Bronchial epithelial cell (primary cell): ENCODE data around the gene DLGAP3. TPM values are rescaled to one million over a fixed set of nuclear protein-coding genes. Genes with fewer than 3 reads are reported as not detected.
A peak's percentile ranks its signal among the peaks of the same experiment; 100 is the strongest.

Experiments used
- DNase-seq: peaks from one replicate; pipeline ENCODE4 v3.0.0-alpha.2; 2010; ENCODE audit warnings: low read depth
- FAIRE-seq: peaks from 2 replicates; lab custom pipeline; 2011; peaks lifted over from hg19 to GRCh38; lab: Jason Lieb, UNC
- H3K27me3 ChIP-seq: 2 replicates; pipeline ENCODE4 v1.5.1; 2011; ENCODE audit warnings: low read length; ENCODE audit not compliant: control insufficient read depth, insufficient read depth
- H3K36me3 ChIP-seq: 2 replicates; pipeline ENCODE4 v1.5.1; 2011; ENCODE audit warnings: low read length; ENCODE audit not compliant: control insufficient read depth, insufficient read depth
- H3K4me3 ChIP-seq: 2 replicates; pipeline ENCODE4 v1.5.1; 2011; ENCODE audit warnings: mild to moderate bottlenecking, low read depth, low read length, control low read depth
- CTCF ChIP-seq: IDR thresholded peaks from 2 replicates; pipeline ENCODE4 v1.5.1; 2011; ENCODE audit warnings: mild to moderate bottlenecking, moderate library complexity, low read length, control low read depth, inconsistent platforms; ENCODE audit not compliant: insufficient read depth, severe bottlenecking
- total RNA-seq: library from RNA; depleted of rRNA; stranded (reverse); fragments of >200 nt; gene quantifications from 2 replicates; pipeline ENCODE4 v1.2.1, GENCODE V29; 2014

DLGAP3 gene
- total RNA-seq, 1 donor from 2014 or later: not detected

- DNase-seq (no peak), FAIRE-seq (peak; percentile 52)
- H3K36me3 ChIP-seq: no peaks in the 10 kb centered on the region
- no peak overlapping the region for H3K4me3 ChIP-seq
- no peaks in the 10 kb centered on the region for H3K27me3 ChIP-seq
- TF ChIP-seq CTCF: no peak
Observed at GRCh38 chr1:34842073-34842472, 87.4 kb downstream of the DLGAP3 start.

- DNase-seq (no peak), FAIRE-seq (no peak)
- Histone ChIP-seq H3K27me3 (no peaks in the 10 kb centered on the region), H3K4me3 (no peak overlapping the region), H3K36me3 (no peaks in the 10 kb centered on the region)
- TF ChIP-seq CTCF: no peak
Observed at GRCh38 chr1:34840426-34840825, 89.0 kb downstream of the DLGAP3 start.

GRCh38 chr1:34839526-34840305, 89.7 kb downstream of the DLGAP3 start:
- DNase-seq (no peak), FAIRE-seq (no peak)
- H3K27me3 ChIP-seq: no peaks in the 10 kb centered on the region
- TF ChIP-seq CTCF: no peak
- H3K4me3 ChIP-seq: no peak overlapping the region
- H3K36me3 ChIP-seq: no peaks in the 10 kb centered on the region

- FAIRE-seq (no peak), DNase-seq (no peak)
- H3K36me3 ChIP-seq: no peaks in the 10 kb centered on the region
- no peak overlapping the region for H3K4me3 ChIP-seq
- TF ChIP-seq CTCF: no peak
- H3K27me3 ChIP-seq: no peaks in the 10 kb centered on the region
Observed at GRCh38 chr1:34833711-34834110, 95.7 kb downstream of the DLGAP3 start.

GRCh38 chr1:34831721-34832246, 97.7 kb downstream of the DLGAP3 start:
- DNase-seq: no peak
- TF ChIP-seq CTCF: no peak
- no peak overlapping the region for H3K4me3 ChIP-seq
- H3K27me3 ChIP-seq: no peaks in the 10 kb centered on the region
- no peaks in the 10 kb centered on the region for H3K36me3 ChIP-seq
- FAIRE-seq: no peak
